ENCODE data around the gene PAQR3. TPM values are rescaled to one million over a fixed set of nuclear protein-coding genes. Genes with fewer than 3 reads are reported as not detected.
A peak's percentile ranks its signal among the peaks of the same experiment; 100 is the strongest.

Gene PAQR3
- total and polyA plus RNA-seq, 2 donors (not counting 1 experiment from before 2014, with no cell fraction given): 15.5 to 37.6 TPM

DNA sequence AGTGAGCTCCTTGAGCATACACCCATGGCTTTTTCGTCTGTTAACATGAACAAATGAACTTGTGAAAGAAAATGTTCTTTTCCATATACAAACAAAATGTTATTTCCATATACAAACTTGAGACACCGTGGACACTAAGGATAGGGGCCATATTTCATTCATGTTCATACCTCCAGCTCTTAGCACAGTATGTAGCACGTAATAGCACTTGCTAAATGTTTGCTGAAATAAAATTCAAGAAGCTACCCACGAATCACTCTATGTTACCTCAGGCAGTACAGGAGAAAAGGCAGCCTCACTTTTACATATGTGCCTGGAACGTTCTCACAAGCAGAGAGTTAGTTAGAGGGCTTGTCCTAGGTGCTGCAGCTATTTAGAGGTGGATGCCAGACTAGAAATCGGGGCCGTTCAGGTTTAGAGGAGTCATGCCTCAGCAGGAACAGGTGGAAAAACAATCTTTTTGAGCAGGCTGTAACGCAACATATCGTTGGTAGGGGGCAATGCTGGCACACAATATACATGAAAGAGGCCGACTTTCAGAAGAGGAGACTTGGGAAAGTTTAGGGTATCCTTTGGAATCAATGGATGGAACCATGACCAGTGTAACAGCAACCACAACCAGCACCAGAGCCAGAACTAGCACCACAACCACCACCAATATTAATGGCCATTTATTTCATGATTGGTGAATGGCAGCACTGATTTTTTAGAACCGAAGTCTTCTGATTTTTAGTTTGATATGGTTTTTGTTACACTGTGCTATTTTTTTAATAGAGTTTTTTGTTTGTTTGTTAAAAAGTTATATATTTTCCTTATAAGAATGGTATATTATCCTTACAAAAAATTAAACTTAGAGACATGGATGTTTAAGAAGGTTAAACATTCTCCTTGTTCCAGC, 14.8 kb upstream of the PAQR3 start:
- peak in 1 of 2 donors; percentile 36 for DNase-seq (ENCODE audit: low read depth in 2 of 2)
- H3K4me1 ChIP-seq (ENCODE audit: control insufficient read depth, extremely low read depth, insufficient read depth, low read length): no peaks in the 10 kb centered on the region
- H3K4me2 ChIP-seq (ENCODE audit: extremely low read depth, insufficient read depth, low read length): no peak overlapping the region
- no peak overlapping the region for H3K4me3 ChIP-seq (replicated peaks in 1 of 4; ENCODE audit: control extremely low read depth in 1 of 4, insufficient read depth in 1 of 4, low read depth in 3 of 4, low read length in 4 of 4)
- TF ChIP-seq, protein P1, sequence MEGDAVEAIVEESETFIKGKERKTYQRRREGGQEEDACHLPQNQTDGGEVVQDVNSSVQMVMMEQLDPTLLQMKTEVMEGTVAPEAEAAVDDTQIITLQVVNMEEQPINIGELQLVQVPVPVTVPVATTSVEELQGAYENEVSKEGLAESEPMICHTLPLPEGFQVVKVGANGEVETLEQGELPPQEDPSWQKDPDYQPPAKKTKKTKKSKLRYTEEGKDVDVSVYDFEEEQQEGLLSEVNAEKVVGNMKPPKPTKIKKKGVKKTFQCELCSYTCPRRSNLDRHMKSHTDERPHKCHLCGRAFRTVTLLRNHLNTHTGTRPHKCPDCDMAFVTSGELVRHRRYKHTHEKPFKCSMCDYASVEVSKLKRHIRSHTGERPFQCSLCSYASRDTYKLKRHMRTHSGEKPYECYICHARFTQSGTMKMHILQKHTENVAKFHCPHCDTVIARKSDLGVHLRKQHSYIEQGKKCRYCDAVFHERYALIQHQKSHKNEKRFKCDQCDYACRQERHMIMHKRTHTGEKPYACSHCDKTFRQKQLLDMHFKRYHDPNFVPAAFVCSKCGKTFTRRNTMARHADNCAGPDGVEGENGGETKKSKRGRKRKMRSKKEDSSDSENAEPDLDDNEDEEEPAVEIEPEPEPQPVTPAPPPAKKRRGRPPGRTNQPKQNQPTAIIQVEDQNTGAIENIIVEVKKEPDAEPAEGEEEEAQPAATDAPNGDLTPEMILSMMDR (conservative IDR thresholded peaks at IDR 0.05 in 1 of 2, IDR thresholded peaks at IDR 0.05 in 1 of 2; ENCODE audit: low read depth in 1 of 2, low read length in 2 of 2): peak; percentile 28 to 54
- no peak for TF ChIP-seq EZH2 (IDR thresholded peaks at IDR 0.05; ENCODE audit: low read length, missing control alignments)
- no peaks in the 10 kb centered on the region for H3K9me3 ChIP-seq (ENCODE audit: control insufficient read depth, insufficient read depth, low read depth, low read length)
- no peaks in the 10 kb centered on the region for H3K36me3 ChIP-seq (ENCODE audit: control insufficient read depth, insufficient read depth, low read length)
- no peaks in the 10 kb centered on the region for H3K79me2 ChIP-seq (ENCODE audit: control insufficient read depth, insufficient read depth, low read length)
- H3K9ac ChIP-seq (ENCODE audit: insufficient read depth, low read length): no peak overlapping the region
- no peak overlapping the region for H3K27ac ChIP-seq (ENCODE audit: insufficient read depth, low read length)
- H3K27me3 ChIP-seq (ENCODE audit: control insufficient read depth, insufficient read depth, low read length): peaks cover 5% of the 10 kb centered on the region
- no peak overlapping the region for H2AFZ ChIP-seq (ENCODE audit: low read length)
- no peaks in the 10 kb centered on the region for H4K20me1 ChIP-seq (ENCODE audit: control insufficient read depth, extremely low read depth, insufficient read depth, low read length)

DNA sequence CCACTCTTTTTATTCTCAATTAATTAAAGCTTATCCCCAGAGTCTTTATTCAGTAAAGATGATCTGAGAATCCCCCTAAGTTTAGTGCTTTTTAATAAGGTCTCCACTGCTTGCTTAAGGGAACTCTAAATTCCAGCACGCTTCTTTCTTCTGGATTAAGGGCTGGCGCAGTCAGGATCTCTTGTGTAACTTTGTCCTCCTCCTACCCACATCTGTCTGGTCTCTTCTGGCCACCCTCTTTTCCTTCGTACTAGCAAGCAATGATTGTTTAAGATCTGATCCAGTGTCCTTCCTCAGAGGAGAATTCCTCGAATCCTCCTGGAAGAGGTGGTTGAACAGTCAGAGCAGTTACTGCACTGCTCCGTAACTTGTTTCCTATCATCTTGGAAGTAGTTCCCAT, 14.0 kb upstream of the PAQR3 start:
- H3K9ac ChIP-seq (ENCODE audit: insufficient read depth, low read length): no peak overlapping the region
- DNase-seq (ENCODE audit: low read depth in 2 of 2): no peak
- H3K4me3 ChIP-seq (replicated peaks in 1 of 4; ENCODE audit: control extremely low read depth in 1 of 4, insufficient read depth in 1 of 4, low read depth in 3 of 4, low read length in 4 of 4): no peak overlapping the region
- no peaks in the 10 kb centered on the region for H3K36me3 ChIP-seq (ENCODE audit: control insufficient read depth, insufficient read depth, low read length)
- TF ChIP-seq, protein P1 (conservative IDR thresholded peaks at IDR 0.05 in 1 of 2, IDR thresholded peaks at IDR 0.05 in 1 of 2; ENCODE audit: low read depth in 1 of 2, low read length in 2 of 2): no peak
- no peak for TF ChIP-seq EZH2 (IDR thresholded peaks at IDR 0.05; ENCODE audit: low read length, missing control alignments)
- H3K9me3 ChIP-seq (ENCODE audit: control insufficient read depth, insufficient read depth, low read depth, low read length): no peaks in the 10 kb centered on the region
- no peaks in the 10 kb centered on the region for H4K20me1 ChIP-seq (ENCODE audit: control insufficient read depth, extremely low read depth, insufficient read depth, low read length)
- H3K27me3 ChIP-seq (ENCODE audit: control insufficient read depth, insufficient read depth, low read length): peaks cover 5% of the 10 kb centered on the region
- no peak overlapping the region for H2AFZ ChIP-seq (ENCODE audit: low read length)
- no peaks in the 10 kb centered on the region for H3K79me2 ChIP-seq (ENCODE audit: control insufficient read depth, insufficient read depth, low read length)
- H3K4me1 ChIP-seq (ENCODE audit: control insufficient read depth, extremely low read depth, insufficient read depth, low read length): no peaks in the 10 kb centered on the region
- H3K4me2 ChIP-seq (ENCODE audit: extremely low read depth, insufficient read depth, low read length): no peak overlapping the region
- H3K27ac ChIP-seq (ENCODE audit: insufficient read depth, low read length): no peak overlapping the region

DNA sequence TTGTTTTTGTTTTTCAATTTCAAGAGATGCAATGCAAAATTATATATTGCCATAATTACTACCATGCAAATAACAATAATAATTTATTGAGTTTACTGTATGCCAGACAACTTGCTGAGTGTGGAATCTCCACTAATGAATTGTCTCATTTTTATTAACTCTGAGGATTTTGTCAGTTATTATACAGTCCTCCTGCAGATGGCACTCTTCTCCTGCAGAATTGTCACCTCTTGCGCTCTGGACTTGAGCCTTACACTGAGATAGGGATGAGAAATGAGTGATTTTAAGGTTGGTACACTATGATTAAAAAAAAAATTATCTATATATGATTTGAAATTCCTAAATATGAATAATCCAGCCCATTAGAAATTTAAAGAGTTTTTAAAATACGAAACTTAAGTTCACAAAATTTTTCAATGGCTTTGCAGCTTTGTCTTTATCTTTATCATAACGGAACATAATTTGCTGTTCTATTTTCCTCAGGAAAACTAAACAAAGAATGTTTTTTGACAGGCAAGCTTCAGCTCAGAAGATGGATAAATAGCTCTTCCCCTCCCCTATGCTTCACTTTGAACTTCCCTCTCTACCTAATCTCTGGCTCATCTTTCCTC, 12.7 kb upstream of the PAQR3 start:
- peak; percentile 29 to 60 for DNase-seq (ENCODE audit: low read depth in 2 of 2)
- no peaks in the 10 kb centered on the region for H3K4me1 ChIP-seq (ENCODE audit: control insufficient read depth, extremely low read depth, insufficient read depth, low read length)
- no peaks in the 10 kb centered on the region for H3K79me2 ChIP-seq (ENCODE audit: control insufficient read depth, insufficient read depth, low read length)

More for the DNA sequence above, 12.7 kb upstream of the PAQR3 start:
- H3K4me2 ChIP-seq (ENCODE audit: extremely low read depth, insufficient read depth, low read length): no peak overlapping the region
- H3K9me3 ChIP-seq (ENCODE audit: control insufficient read depth, insufficient read depth, low read depth, low read length): no peaks in the 10 kb centered on the region
- H3K36me3 ChIP-seq (ENCODE audit: control insufficient read depth, insufficient read depth, low read length): no peaks in the 10 kb centered on the region
- no peaks in the 10 kb centered on the region for H4K20me1 ChIP-seq (ENCODE audit: control insufficient read depth, extremely low read depth, insufficient read depth, low read length)
- no peak overlapping the region for H2AFZ ChIP-seq (ENCODE audit: low read length)
- no peak overlapping the region for H3K27ac ChIP-seq (ENCODE audit: insufficient read depth, low read length)
- H3K4me3 ChIP-seq (replicated peaks in 1 of 4; ENCODE audit: control extremely low read depth in 1 of 4, insufficient read depth in 1 of 4, low read depth in 3 of 4, low read length in 4 of 4): no peak overlapping the region
- no peak overlapping the region for H3K9ac ChIP-seq (ENCODE audit: insufficient read depth, low read length)
- peaks cover 5% of the 10 kb centered on the region for H3K27me3 ChIP-seq (ENCODE audit: control insufficient read depth, insufficient read depth, low read length)
- TF ChIP-seq, protein P1 (conservative IDR thresholded peaks at IDR 0.05 in 1 of 2, IDR thresholded peaks at IDR 0.05 in 1 of 2; ENCODE audit: low read depth in 1 of 2, low read length in 2 of 2): peak; percentile 67 to 70
- TF ChIP-seq EZH2 (IDR thresholded peaks at IDR 0.05; ENCODE audit: low read length, missing control alignments): no peak

All from fibroblast of lung (primary cell).